Astrocyte of the cerebellum (primary cell): ENCODE data around the gene LUC7L2.
"Not testable (repeated sequence)": the region's sequence is repeated elsewhere in the genome, so short reads cannot be mapped to it uniquely, and the experiment has no call there.

Experiments used
- DNase-seq: peaks from one replicate; pipeline ENCODE4 v3.0.0-alpha.2; 2011; ENCODE audit warnings: low read depth
- H3K4me3 ChIP-seq: 2 replicates; pipeline ENCODE4 v1.5.1; 2011; ENCODE audit warnings: mild to moderate bottlenecking, low read depth, low read length, moderate library complexity
- CTCF ChIP-seq: IDR thresholded peaks from 2 replicates; pipeline ENCODE4 v1.5.1; 2012; ENCODE audit warnings: low read length, low read depth, moderate library complexity, mild to moderate bottlenecking; ENCODE audit errors: missing control alignments
- in situ Hi-C: cut with HindIII; loops from 2 replicates; pipeline ENCODE4 v1.10.0; 2017; ENCODE audit warnings: low sequenced_read_pairs

LUC7L2 gene

GRCh38 chr7:139359366-139360209, at the start of gene LUC7L2:
TSS of gene LUC7L2 (plus strand) at chr7:139359894. CDS start at chr7:139360262, 368 bp downstream.
- H3K4me3 ChIP-seq = peak within 1 kb of the TSS; percentile 60
- TF ChIP-seq CTCF = no peak
- DNase-seq = peak; percentile 97
- in situ Hi-C loops = no loop called here

- no peak for DNase-seq
- H3K4me3 ChIP-seq = no peak overlapping the region
- TF ChIP-seq CTCF = no peak
- in situ Hi-C loops = no loop called here
Measured at GRCh38 chr7:139317939-139318505, 41.7 kb upstream of the LUC7L2 start.

GRCh38 chr7:139321071-139321745, 38.5 kb upstream of the LUC7L2 start:
- TF ChIP-seq CTCF = peak; percentile 46
- no peak overlapping the region for H3K4me3 ChIP-seq
- in situ Hi-C loops = no loop called here
- no peak for DNase-seq

GRCh38 chr7:139324709-139325108, 35.0 kb upstream of the LUC7L2 start:
- in situ Hi-C loops, DNase-seq, H3K4me3 ChIP-seq: not testable (repeated sequence)

GRCh38 chr7:139328375-139328774, 31.3 kb upstream of the LUC7L2 start:
- DNase-seq = peak; percentile 58
- no peak overlapping the region for H3K4me3 ChIP-seq
- in situ Hi-C loops = no loop called here
- TF ChIP-seq CTCF = no peak

- DNase-seq = no peak
- in situ Hi-C loops = no loop called here
- TF ChIP-seq CTCF = no peak
- H3K4me3 ChIP-seq = no peak overlapping the region
Measured at GRCh38 chr7:139329119-139329518, 30.6 kb upstream of the LUC7L2 start.
